GM21526 (cell line): ENCODE data around the gene MPHOSPH8.
"Not testable (repeated sequence)": the region's sequence is repeated elsewhere in the genome, so short reads cannot be mapped to it uniquely, and the experiment has no call there.

Experiments
- ATAC-seq: cut with Tn5 transposase; IDR thresholded peaks from one replicate; pipeline ENCODE4 v1.9.1; 2021; ENCODE audit warnings: moderate library complexity; ENCODE audit not compliant: unreplicated experiment, low FRiP score

Gene MPHOSPH8

DNA sequence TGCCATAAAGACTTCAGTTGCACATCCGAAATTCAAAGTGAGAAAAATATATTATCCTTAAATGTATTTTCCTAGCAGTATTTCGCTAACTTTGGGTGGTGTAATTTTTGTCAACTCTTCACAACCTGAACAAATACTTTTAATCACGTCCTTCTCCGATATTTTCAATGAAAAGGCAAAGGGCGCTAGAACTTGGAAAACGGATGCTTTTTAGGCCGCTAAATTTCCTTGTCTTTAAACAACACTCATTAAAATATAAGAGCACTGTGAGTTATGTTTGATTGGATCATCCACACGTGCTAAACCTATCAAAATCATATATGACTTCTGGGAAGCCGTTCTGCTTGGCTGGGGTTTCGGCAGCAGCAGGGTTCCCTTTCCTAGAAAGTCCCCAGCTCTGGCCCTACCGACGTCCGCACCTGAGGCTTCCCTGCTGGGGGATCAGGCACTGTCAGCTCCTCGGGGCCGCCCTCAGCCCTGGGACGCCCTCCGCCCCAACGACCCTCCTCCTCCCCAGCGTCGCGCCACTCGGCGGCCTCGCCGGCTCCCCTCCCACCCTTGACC lies 462 bp upstream of the MPHOSPH8 start:
- no peak for ATAC-seq

DNA sequence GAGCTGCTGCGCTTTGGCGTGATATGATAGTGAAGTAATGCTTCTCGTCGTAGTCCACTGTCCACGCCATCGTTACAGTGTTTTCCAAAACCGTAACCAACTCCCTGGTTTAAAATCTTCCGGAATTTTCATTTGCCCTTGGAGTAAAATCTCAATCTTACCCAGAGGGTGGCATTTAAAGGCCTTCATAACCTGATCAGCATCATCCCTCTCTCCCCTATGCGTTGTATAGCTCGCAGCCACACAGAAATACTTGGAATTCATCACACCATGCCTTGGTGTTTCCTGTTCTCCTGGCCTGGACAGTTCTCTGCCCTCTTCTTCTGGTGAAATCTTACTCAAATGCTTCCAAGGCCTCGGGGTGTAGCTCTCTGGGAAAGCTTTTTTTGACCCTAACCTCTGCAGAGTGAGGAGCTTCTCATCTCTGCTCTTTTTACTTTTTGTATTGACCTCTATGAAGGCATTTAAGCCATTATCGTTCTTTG lies 839 bp downstream of the MPHOSPH8 start:
- ATAC-seq = peak; percentile 11

DNA sequence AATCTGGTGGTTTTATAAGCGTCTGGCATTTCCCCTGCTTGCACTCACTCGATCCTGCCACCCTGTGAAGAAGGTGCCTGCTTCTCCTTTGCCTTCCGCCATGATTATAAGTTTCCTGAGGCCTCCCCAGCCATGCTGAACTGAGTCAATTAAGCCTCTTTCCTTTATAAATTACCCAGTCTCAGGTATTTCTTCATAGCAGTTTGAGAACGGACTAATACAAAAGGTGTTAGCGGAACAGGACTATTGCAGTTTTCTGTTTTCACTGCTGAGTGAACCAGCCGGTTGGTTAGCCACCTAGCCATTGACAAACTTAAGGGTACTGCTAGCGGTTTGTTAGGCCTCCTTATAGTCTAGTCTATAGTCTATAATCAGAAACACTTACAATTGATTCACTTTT lies 2.5 kb downstream of the MPHOSPH8 start:
- ATAC-seq = not testable (repeated sequence)

DNA sequence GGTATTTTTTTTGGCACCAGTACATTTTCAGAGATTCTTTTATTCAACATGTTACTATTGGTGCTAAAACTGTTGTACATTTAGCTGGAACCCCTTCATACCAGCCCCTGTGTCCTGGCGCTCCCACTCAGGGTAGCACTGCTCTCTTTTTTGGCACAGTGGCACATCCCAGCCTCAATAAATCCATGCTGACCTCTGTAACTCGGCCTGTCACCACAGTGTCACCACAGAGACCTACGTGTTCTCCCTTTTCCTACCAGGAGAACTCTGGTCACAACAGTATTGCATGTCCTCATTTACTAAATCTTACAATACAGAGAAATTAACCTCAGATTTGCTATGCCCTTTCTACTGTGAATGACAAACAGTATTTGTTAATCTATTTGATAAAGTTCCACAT lies 10.2 kb downstream of the MPHOSPH8 start:
- ATAC-seq = no peak

DNA sequence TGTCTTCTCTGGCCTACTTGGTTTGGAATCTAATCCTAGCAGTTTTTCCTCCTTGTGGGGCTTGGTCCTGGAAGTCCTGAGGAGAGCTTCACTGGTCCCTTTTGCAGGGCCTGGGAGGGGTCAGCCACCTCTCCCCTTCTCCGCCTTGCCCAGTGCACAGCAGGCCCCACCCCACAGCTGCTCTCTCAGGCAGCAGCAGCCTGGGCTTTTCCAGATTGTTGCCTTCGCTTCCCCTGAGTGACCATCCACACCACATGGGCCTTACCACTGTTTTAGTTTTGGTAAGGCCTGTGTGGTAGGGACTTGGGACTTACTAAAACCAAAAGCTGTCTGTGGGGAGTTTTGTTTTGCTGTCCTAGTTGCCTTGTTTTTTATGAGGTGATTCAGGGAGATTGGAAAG lies 11.5 kb downstream of the MPHOSPH8 start:
- ATAC-seq = no peak

DNA sequence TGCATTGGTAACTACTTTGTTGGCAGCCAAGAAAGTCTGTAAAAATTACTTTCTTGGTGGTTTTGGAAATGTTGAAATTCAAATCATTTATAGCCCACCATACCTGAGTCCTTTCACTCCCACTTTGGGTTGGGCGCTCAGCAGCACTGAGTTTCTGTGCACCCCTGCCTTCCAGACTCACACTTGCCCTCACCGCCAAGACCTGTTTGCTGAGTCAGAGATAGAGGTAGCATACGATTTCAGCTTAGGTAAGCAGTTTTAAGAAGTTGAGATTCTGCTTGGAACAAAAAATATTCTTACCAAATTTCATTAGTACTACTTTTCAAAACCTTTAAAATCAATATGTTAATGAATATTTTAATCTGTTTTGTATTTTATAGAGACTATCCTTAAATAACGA lies 12.6 kb downstream of the MPHOSPH8 start:
- ATAC-seq = no peak

DNA sequence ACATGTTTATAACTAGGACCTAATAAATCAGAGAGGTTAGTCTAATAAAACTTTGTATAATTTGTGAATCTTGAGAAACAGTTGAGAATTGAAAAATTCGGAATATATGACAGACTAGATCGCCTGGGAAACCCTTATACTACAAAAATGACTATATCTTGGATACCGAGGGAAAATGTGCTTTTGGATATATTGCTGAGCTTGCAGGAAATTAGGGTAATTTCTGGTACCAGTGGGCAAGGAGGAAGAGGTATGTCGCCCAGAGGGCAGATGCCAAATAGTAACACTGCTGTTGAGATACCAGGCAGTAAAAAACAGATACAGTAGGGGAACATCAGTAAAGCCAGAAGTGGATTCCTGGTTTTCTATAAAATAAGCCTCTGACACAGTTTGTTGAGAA lies 17.3 kb downstream of the MPHOSPH8 start:
- ATAC-seq = no peak

DNA sequence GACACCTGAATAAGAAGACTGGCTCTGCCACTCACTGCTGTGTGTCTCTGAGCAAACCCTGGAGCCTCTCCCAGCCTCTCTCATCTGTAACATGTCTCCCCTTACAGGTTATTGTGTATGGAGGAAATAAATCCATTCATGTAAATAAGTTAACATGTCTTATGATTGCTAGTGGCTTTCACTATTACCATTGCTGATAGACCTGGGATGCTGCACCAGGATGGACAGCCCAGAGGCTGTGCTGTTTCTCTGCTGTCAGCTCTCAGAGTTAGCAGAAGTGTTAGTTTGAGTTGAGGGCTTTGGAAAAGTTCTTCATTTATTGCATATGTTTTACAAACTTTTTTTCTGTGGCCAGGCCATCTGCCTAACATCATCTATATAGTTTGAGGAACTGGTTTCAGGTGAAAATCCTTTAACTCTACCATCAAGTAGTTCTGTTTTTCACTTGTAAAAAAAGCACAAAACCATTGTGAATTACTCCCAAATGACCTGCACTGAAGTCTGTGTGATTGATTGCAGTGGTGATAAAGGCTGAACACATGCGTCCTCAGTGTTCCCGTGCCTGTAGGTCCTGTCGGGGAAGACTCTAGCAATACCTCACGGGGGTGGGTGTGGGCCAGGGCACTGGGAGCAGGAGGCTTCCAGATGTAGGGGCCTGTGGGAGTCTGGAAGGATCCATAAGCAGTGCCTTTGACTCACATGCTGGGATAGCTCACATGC lies 24.6 kb downstream of the MPHOSPH8 start:
- no peak for ATAC-seq

DNA sequence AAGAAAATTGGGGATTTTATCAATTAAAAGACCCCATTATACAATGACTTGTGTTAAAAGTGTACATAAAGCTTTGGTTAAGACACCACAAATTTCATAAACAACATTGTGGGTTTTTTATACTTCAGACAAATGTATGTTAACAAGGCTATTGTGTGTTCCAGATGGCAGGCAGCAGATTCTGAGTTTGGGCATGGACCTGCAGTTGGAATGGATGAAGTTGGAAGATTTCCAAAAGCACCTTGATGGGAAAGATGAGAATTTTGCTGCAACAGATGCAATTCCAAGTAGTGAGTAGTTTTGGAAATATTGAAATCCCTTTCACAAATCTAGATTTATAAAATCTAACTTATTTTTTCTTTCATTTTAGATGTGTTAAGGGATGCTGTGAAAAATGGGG lies 25.4 kb downstream of the MPHOSPH8 start:
- ATAC-seq = no peak

DNA sequence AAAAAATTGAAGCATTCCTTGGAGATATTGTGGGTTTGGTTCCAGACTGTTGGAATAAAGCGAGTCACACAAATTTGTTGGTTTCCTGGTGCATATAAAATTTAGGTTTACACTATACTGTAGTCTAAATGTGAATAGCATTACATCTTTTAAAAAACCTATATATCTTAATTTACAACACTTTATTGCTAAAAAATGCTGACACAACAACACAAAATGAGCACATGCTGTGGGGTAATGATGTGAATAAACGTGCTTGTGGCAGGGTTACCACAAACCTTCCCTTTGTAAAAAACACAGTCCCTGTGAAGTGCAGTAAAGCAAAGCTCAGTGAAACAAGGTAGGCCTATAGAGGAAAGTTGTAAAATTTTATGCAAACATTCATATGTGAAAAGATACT lies 27.7 kb downstream of the MPHOSPH8 start:
- ATAC-seq = no peak

DNA sequence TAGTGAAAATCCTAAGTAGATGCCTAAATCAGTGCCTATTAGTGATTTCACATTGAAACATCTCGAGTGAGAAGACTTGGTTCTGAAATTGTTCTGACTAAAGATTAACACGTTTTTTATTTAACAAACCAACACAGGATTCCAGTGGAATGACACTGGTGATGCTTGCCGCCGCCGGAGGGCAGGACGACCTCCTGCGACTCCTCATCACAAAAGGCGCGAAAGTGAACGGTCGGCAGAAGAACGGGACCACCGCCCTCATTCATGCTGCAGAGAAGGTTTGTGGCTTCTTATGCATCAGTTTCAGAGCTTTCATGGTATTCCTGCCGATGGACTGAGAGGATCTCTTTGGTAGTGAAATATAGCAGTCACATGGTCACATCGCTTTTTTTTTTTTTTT lies 28.1 kb downstream of the MPHOSPH8 start:
- ATAC-seq = no peak

DNA sequence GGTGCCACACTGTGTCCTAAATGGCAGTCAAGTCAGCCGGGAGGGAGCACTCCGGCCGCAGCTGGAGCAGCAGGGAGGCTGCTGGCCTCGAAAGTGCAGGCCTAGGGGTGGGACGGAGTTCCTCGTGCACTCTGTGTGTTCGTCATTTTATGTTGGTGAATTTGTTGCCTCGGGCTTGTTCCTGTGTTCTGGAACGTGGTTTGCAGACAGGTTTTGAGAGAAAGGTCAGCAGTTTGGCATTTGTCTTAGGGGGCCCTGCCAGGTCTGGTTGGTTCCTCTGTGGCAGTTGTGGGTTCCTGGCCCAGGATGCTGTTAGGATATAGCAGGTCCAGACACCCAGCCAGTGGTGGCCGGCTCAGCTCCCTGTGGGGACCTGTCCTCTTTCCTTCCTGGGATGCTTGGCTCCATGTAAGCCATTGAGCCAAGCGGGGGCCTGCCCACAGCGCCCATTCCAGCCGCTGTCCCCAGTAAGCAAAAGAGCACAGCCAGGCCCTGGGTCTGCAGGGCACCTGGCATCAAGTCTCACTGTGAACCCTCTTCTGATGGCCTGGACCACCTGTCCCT lies 30.0 kb downstream of the MPHOSPH8 start:
- ATAC-seq = no peak

DNA sequence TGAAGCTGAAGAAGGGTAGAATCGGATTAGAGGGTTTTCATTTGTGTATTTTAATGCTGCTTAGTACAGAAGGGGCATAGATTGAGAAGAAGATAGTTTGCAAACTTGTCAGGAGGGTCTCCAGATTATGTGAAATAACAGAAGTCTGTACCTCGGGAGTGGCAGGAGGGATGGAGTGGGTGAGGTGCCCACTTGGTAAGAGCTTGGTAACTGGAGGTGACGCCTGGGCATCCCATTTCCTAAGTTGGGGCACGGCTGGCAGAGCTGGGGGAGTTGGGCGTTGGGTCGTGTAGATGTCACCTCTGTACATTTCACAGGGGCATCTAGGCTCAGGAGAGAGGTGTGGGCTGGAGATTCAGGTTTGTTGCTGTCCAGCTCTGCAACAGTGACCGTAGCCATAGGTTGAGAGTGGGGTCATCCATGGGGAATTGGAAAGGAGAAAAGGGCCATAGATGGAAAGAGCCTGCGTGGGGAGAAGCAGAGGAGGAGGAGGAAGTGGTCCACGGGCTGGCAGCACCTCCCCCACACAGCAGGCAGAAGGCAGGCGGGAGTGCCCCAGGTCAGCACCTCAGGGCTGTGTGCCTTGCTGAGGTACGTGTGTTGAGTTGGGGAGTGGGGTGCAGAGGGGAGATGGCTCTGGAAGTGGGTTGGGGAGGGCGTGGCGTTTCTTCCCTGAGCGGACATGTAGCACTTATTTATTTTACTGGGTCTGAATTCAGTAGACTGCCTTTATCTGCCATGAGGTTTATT lies 31.2 kb downstream of the MPHOSPH8 start:
- ATAC-seq = no peak

DNA sequence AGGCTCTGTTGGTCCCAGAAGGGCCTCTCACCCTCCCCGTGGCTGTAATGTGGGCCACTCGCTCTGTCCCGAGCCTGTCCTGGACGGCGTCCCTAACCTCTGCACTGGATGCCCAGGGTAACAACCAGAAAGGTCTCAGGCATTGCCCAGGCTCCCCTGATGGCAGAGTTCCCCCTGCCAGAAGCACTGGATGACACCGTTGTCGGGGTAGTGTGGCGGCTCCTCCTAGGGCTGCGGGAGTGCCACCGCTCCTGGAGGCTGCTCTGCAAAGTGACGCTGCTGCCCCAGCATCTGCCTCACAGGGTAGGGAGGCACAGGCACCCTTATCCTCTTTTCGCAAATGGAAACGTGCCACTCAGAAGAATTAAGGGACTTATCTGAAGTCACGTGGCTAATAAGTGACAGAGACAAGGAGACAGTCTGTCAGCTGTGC lies 32.0 kb downstream of the MPHOSPH8 start:
- ATAC-seq = no peak

DNA sequence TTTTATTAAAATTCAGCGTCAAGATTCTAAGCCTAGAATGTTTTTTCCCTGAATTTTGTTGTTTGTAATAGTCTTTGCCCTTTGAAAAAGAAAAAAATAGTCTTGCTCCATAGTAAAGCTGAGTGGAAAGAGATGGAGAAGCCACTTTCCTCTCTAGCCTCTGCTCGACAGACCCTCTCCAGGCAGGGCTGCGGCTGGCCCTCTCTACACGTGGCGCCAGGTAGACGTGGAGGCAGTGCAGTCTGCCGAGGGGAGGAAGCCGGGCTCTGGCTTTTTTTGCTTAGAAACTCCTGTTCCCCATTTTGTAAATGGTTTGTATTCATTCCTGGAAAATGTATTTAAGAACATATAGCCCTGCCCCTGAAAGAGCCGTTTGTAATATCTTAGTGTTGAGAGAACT lies 35.3 kb downstream of the MPHOSPH8 start:
- ATAC-seq = no peak

DNA sequence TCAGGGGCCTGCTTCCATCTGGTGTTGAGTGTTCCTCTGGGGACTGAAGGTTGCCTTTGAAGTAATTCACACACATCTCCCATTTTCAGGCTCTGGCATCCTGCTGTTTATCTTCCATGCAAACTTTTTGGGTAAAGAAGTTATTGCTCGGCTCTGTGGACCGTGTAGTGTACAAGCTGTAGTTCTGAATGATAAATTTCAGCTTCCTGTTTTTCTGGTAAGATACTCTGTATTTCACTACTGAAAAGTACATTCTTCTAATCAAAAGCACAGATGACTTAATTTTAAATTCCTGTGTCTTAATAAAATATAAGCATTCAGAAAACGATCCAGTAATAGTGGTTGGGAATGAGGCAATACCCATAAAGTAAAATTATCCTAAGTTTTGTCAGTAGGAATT lies 36.7 kb downstream of the MPHOSPH8 start:
- no peak for ATAC-seq

DNA sequence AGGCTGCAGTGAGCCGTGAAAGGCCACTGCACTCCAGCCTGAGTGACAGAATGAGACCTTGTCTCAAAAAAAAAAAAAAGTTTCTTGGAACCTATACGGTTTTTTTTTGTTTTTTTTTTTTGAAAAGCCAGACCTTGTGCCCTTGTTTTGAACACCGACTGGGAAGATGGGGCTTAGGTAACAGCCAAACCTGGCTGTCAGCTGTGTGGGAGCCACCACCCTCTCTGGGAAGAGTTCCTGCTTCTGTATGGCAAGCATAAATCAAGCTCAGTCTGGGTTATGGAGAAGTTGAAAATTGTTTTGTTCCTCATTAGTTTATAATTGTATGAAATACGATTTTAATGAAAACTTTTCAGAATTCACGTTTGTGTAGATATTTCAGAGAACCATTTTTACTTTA lies 39.5 kb downstream of the MPHOSPH8 start:
- no peak for ATAC-seq

DNA sequence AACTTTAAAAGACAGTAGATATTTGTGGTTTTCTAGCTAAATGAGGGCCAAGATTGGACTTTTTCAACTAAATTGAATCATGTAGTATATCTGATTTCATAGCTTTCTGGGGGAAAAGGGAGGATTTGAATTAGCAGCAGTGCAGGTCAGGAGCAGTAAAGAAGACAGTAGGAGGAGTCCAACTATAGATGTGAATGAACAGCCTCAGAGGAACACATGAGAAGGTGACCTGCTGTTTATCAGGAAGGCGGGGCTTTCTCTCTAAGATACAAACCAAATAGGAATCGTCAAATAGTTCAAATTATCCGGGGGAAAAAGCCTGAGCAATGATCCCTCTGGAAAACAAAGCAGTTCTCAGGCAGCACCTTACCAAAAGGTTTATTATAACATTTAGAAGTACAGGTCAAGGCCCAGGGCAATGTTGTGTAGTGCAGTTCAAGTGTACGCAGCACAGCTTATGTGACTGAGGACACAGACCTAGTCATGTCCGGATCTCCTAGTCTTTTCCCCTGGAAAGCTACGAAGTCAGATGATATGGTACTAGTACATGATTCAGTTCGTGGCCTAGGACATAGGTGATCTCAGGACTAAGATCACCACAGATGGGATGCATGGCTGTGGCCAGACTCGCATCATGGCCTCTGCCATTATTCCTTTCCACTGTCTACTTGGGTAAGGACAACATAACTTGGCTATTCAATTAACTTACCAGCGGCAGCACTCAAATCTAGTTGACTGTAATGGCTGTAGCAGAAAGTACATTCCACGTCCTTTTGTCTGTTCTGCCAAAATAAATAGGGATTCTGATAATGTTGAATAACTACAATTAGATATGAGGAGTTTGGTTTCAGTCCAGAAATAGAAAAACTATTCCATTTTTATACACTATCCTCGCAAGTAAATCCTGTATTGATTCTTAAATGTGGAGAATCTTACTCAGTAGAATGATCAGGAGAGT lies 40.3 kb downstream of the MPHOSPH8 start:
- ATAC-seq = no peak

DNA sequence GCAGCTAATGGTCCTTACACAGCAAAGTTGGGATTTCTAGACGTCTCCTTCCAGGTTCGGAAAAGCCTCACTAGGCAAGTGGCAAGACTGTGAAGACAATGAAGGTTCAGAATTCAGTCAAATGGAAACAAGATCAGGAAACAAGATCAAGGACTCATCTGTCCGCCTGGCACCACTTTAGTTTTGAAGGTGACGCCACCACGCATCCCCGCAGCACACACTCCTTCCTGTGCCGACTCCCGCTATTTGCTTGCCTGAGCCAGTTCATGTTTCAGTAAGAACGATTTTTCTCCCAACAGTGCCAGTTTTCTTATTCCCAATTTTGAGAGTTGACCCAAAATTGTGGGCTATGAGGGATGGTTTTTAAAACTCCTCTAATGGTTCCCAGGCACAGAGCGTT lies 41.4 kb downstream of the MPHOSPH8 start:
- ATAC-seq = no peak

DNA sequence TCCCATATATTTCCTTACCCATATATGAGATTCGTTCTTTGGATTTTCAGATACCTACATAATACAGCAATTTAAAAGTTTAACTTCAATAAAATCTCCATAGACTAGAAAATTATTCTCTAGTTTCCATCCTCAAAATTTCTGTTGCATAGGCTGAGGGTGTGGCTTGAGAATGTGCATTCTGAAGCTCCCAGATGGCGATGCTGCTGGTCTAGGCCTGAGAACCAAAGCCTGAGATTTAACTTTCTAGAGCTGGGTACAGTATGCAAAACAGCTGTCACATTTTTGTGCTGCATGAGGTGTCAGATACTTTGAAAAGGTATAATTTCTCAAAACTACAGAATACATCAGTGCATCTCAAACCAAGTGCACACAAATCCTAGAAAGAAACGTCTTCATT lies 42.7 kb downstream of the MPHOSPH8 start:
- no peak for ATAC-seq
